Thyroid gland (tissue), 4 donors: ENCODE data around the gene PTPN22. TPM values are rescaled to one million over a fixed set of nuclear protein-coding genes. Genes with fewer than 3 reads are reported as not detected.

Experiments
- DNase-seq, 2 donors: peaks; one replicate each; pipeline ENCODE4 v3.0.0-alpha.2; 2019
- H3K27ac ChIP-seq, 3 donors: fragments of 200-600 bp; sonication (generic); 1 replicate in 2 of 3; 2 replicates in 1 of 3; pipeline ENCODE4 v1.5.1; 2016 to 2019; ENCODE audit warnings: mild to moderate bottlenecking in 1 of 3, moderate library complexity in 1 of 3
- H3K27me3 ChIP-seq: fragments of 200-600 bp; sonication (generic); one replicate; pipeline ENCODE4 v1.5.1; 2019
- H3K36me3 ChIP-seq, 2 donors: fragments of 200-600 bp; sonication (generic); one replicate each; pipeline ENCODE4 v1.5.1; 2016 to 2019
- H3K4me1 ChIP-seq, 2 donors: fragments of 200-600 bp; sonication (generic); one replicate each; pipeline ENCODE4 v1.5.1; 2017 to 2019
- H3K4me3 ChIP-seq, 3 donors: fragments of 200-600 bp; sonication (generic); replicated peaks in 1 of 3; 1 replicate in 2 of 3; 2 replicates in 1 of 3; pipeline ENCODE4 v1.5.1; 2016; ENCODE audit warnings: mild to moderate bottlenecking in 1 of 3
- H3K9me3 ChIP-seq: fragments of 200-600 bp; sonication (generic); one replicate; pipeline ENCODE4 v1.5.1; 2017
- POLR2A ChIP-seq, 2 donors: fragments of 450-650 bp; IDR thresholded peaks; one replicate each; pipeline ENCODE4 v1.6.1; 2017; ENCODE audit warnings: antibody characterized with exemption in 2 of 2, mild to moderate bottlenecking in 2 of 2, moderate library complexity in 1 of 2
- WGBS, 2 donors: methylation state at CpG; one replicate each; pipeline ENCODE4 v1.1.5; 2017; 5-methylcytosine and 5-hydroxymethylcytosine counted together
- intact Hi-C: fragments of 100-400 bp; cut with DNase I; formaldehyde crosslinking; loops from one replicate; pipeline ENCODE4 v1.15.1; 2023
- total RNA-seq, 4 donors: library from RNA; depleted of rRNA; stranded (reverse); fragments of >200 nt; gene quantifications; one replicate each; pipeline ENCODE4 v1.2.3, GENCODE V29; 2016
- TF ChIP-seq, protein P1 (sequence below), 6 experiments: fragments of 200-600 bp in 3 of 6; fragments of 450-650 bp in 3 of 6; sonication (generic) in 3 of 6; IDR thresholded peaks; one replicate each; pipeline ENCODE4 v1.5.1; 2016 to 2019; ENCODE audit warnings: antibody characterized with exemption in 6 of 6, mild to moderate bottlenecking in 2 of 6, inconsistent platforms in 1 of 6, moderate library complexity in 1 of 6

Gene PTPN22
- total RNA-seq, 4 donors from 2014 or later: 0.89 to 6.2 (median 2.6) TPM; not detected in 1

DNA sequence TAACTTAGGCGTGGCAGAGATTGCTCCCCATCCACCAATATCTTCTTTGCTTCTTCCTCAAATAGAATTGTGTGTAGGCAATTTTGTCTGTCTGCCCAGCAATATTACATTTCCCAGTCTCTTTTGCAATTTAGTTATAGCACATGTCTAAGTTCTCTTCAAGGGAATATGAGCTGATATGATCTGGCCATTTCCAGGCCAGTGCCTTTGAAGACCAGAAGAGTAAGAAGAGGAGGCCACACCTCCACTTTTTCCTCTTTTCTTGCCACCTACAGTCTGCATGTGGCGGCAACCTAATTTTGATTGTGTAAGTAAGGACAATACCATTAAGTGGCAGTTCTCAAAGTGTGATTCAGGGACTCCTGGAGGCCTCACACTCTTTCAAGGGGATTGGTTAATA lies 52.9 kb downstream of the PTPN22 start:
- Histone ChIP-seq H3K27ac (no peak overlapping the region), H3K9me3 (no peaks in the 10 kb centered on the region), H3K27me3 (no peaks in the 10 kb centered on the region), H3K36me3 (no peaks in the 10 kb centered on the region), H3K4me3 (no peak overlapping the region), H3K4me1 (no peaks in the 10 kb centered on the region)
- no peak for TF ChIP-seq POLR2A (IDR thresholded peaks at IDR 0.05)
- TF ChIP-seq, protein P1, sequence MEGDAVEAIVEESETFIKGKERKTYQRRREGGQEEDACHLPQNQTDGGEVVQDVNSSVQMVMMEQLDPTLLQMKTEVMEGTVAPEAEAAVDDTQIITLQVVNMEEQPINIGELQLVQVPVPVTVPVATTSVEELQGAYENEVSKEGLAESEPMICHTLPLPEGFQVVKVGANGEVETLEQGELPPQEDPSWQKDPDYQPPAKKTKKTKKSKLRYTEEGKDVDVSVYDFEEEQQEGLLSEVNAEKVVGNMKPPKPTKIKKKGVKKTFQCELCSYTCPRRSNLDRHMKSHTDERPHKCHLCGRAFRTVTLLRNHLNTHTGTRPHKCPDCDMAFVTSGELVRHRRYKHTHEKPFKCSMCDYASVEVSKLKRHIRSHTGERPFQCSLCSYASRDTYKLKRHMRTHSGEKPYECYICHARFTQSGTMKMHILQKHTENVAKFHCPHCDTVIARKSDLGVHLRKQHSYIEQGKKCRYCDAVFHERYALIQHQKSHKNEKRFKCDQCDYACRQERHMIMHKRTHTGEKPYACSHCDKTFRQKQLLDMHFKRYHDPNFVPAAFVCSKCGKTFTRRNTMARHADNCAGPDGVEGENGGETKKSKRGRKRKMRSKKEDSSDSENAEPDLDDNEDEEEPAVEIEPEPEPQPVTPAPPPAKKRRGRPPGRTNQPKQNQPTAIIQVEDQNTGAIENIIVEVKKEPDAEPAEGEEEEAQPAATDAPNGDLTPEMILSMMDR (IDR thresholded peaks at IDR 0.05): no peak
- WGBS, 2 donors: 79 to 84% methylated on average over 2 of the region's 2 CpGs
- no peak for DNase-seq
- intact Hi-C loops: no loop called here

DNA sequence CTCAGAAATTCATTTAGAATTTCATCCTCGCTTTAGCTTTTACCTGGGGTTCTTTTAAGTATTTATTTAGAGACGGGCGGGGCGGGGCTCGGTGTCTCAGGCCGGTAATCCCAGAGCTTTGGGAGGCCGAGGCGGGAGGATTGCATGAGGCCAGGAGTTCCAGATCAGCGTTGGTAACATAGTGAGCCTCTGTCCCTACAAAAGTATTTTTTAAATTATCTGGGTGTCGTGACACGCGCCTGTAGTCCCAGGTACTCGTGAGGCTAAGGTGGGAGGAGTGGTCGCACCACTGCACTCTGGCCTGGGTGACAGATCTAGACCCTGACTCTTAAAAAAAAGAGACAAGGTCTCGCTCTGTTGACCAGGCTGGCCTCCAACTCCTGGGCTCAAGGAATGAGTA lies 58.3 kb downstream of the PTPN22 start:
- H3K9me3 ChIP-seq: no peaks in the 10 kb centered on the region
- WGBS, 2 donors: 89 to 90% methylated on average over 15 of the region's 15 CpGs
- intact Hi-C loops: no loop called here
- TF ChIP-seq, protein P1 (IDR thresholded peaks at IDR 0.05): no peak
- no peak for TF ChIP-seq POLR2A (IDR thresholded peaks at IDR 0.05)
- H3K27me3 ChIP-seq: no peaks in the 10 kb centered on the region
- no peaks in the 10 kb centered on the region for H3K36me3 ChIP-seq
- DNase-seq: peak in 1 of 2 donors; percentile 4
- no peak overlapping the region for H3K4me3 ChIP-seq
- peaks cover 12 to 25% of the 10 kb centered on the region in 2 donors for H3K4me1 ChIP-seq
- H3K27ac ChIP-seq: no peak overlapping the region

DNA sequence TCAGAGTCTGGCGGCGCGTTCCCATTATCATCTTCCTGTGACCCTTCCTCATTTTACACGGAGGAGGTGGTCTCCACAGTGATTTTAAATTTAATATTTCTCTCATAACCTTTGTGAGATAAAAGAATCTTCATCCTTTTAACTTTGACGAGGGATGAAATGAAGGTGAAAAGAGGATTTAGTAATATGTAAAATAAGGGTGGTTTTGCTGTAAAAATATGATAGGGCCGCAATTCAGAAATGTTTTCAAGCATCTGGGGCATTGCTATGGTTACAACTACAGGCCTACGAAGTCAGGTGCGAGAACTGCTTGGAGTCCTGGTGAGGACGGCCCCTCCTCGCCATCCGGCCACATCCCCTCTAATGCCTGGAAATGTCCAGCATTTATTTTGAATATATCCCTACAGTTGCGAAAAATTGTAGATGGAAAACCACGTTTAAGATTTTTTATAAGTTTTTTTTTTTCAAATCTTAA lies 58.8 kb downstream of the PTPN22 start:
- 23 to 26% methylated on average over 13 of the region's 13 CpGs for WGBS, 2 donors
- Histone ChIP-seq H3K9me3 (no peaks in the 10 kb centered on the region), H3K36me3 (no peaks in the 10 kb centered on the region), H3K4me1 (peaks cover 12 to 25% of the 10 kb centered on the region in 2 donors), H3K4me3 (peak overlapping the region in 2 of 3 donors; percentile 12 to 28), H3K27me3 (no peaks in the 10 kb centered on the region), H3K27ac (peak overlapping the region; percentile 58 to 91 (median 62))
- intact Hi-C loops: no loop called here
- peak; percentile 8 to 35 for DNase-seq
- TF ChIP-seq, protein P1 (IDR thresholded peaks at IDR 0.05): no peak
- no peak for TF ChIP-seq POLR2A (IDR thresholded peaks at IDR 0.05)

DNA sequence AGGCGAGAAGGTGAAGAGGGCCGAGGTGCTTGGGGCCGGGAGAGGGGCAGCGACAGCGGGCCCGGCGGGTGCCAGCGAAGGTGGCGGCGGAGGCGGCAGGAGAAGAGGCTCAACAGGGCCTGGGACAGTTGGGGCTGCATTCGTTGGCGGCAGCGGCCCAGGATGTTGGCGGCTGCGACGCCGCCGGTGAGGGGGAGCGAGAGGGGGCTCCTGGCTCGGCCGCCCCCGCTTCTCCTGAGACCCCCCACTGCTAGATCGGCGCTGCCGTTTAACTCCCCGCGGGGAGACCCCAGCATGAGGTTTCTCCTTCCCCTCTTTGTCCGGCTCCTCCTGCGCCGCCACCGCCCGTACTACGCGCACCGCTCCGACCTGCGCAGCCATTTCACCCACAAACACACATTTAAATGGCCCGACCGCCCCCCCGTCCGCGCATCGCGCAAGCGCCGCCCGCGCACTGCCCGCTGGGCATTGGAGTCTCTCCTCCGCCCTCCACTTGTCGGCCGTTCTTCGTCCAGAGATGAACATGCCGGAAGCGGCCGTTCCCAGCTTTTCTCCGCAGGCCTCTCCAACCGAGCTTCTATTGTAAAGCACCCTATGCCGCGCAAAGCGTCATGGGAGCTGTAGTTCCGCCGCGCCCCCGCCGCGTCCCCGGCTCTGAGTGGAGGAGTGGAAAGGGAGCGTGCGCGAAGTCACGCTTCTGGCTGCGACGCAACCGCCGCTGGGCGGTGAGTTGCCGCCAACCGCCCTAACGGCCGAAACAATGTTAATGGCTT lies 59.4 kb downstream of the PTPN22 start, which contains the start of gene RSBN1:
Gene RSBN1, minus strand, starts transcription at position 589 of the 773 bp plus-strand sequence. Its CDS starts 64 bp downstream, at position 525.
- peaks cover 12 to 25% of the 10 kb centered on the region in 2 donors for H3K4me1 ChIP-seq
- no peaks in the 10 kb centered on the region for H3K36me3 ChIP-seq
- no peaks in the 10 kb centered on the region for H3K9me3 ChIP-seq
- peak within 1 kb of the TSS; percentile 77 to 91 (median 88) for H3K27ac ChIP-seq
- H3K27me3 ChIP-seq: no peaks in the 10 kb centered on the region
- peak; percentile 99 to 100 for DNase-seq
- intact Hi-C loops: no loop called here
- H3K4me3 ChIP-seq: peak within 1 kb of the TSS; percentile 51 to 84 (median 52)
- TF ChIP-seq POLR2A (IDR thresholded peaks at IDR 0.05): peak; percentile 75 to 97
- TF ChIP-seq, protein P1 (IDR thresholded peaks at IDR 0.05): no peak
- 1% methylated on average over 40 to 45 of the region's 82 CpGs for whole genome bisulfite sequencing, 2 donors
